Fibroblast of villous mesenchyme (primary cell): Measurements from ENCODE around the gene TMEM209. TPM values are rescaled to one million over a fixed set of nuclear protein-coding genes. Genes with fewer than 3 reads are reported as not detected.

Source experiments
- DNase-seq: peaks from one replicate; pipeline ENCODE4 v3.0.0-alpha.2; 2010; ENCODE audit warnings: low read depth
- H3K4me3 ChIP-seq: 2 replicates; pipeline ENCODE4 v1.5.1; 2011; ENCODE audit warnings: low read depth, mild to moderate bottlenecking, low read length
- CTCF ChIP-seq: IDR thresholded peaks from 2 replicates; pipeline ENCODE4 v1.5.1; 2012; ENCODE audit warnings: low read depth, mild to moderate bottlenecking, low read length; ENCODE audit not compliant: insufficient read depth
- total RNA-seq: library from RNA; depleted of rRNA; stranded (reverse); fragments of >200 nt; gene quantifications from 2 replicates; pipeline ENCODE4 v1.2.3, GENCODE V29; 2012

Gene TMEM209
- total RNA-seq, 1 donor = 16.4 TPM

DNA sequence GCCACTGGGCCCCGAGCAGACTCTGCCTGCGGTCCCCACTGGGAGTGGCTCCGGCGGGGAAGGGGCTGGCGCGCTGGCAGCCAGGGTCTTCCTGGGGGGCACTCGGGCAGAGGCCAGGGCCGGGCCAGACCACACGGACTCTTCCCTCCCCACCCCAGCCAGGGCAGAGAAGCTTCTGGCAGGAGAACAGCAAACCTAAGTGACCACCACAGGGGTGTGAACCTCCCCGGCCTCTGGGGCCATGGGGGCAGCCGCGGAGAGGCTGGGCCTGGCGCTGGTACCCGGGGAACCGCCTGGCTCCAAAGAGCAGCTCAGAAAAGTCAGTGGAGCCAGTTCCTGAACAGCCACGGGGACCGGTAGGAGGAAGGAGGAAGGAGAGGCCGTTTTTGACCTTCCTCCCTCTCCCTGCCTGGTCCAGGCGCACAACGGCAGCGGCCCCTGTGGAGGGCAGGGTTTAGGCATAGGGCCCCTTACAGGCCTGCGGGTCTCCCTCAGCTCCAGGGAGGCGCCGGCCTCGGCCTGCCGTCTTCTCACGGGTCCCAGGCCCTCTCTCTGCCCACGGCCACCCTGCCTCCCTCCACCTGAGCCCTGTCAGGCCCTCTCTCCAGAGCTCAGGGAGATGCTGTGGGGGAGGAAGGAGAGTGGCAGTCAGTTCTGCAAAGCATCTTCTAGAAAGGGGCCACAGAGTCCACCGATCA lies 51.8 kb downstream of the TMEM209 start:
- no peak for DNase-seq
- H3K4me3 ChIP-seq = no peak overlapping the region
- TF ChIP-seq CTCF = no peak

- TF ChIP-seq CTCF = no peak
- peak; percentile 37 for DNase-seq
Measured at GRCh38 chr7:130152493-130153210, 52.6 kb downstream of the TMEM209 start.

DNA sequence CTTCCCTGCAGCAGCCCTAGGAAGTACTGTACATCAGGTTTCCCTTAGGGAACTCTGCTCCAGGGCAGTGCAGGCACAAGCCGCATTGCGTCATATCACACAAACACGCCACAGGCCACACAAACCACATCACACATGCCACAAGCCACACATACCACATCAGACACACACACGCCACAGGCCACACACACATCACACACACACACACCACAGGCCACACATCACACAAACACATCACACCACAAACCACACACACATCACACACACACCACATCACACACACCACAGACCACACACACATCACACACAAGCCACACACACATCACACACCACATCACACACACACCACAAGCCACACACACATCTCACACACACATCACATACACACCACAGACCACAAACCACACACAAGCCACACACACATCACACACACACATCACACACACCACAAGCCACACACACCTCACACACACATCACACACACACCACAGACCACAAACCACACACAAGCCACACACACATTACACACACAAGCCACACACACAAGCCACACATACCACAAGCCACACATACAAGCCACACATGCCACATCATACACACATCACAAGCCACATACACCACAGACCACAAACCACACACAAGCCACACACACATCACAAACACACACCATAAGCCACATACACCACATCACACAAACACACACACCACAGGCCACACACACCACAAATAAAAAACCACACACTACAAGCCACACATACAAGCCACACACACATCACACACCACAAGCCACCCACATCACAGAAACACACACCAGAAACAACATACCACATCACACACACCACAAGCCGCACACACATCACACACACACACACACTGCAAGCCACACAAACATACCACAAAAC lies 53.4 kb downstream of the TMEM209 start:
- TF ChIP-seq CTCF = no peak
- no peak overlapping the region for H3K4me3 ChIP-seq
- peak; percentile 42 for DNase-seq

More at GRCh38 chr7:130152493-130153210, 52.6 kb downstream of the TMEM209 start:
- H3K4me3 ChIP-seq = no peak overlapping the region

DNA sequence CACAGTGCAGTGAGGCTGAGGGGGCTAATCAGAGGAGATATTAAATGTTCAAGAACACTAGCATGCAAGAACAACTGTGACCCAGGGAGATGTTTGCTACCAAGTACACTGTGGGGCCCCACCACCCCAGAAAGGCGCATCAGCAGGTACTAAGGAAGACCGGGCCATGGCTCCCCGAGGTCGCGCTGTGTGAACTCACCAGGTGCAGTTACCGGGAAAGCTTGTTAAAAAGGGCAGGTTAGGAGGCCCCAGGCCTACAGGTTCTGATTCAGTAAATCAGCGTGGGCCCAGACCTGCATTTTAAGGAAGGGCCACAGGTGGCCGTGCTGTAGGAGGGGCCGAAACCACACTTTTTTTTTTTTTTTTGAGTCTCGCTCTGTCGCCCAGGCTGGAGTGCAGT lies 54.6 kb downstream of the TMEM209 start:
- DNase-seq = no peak
- H3K4me3 ChIP-seq = no peak overlapping the region
- no peak for TF ChIP-seq CTCF

DNA sequence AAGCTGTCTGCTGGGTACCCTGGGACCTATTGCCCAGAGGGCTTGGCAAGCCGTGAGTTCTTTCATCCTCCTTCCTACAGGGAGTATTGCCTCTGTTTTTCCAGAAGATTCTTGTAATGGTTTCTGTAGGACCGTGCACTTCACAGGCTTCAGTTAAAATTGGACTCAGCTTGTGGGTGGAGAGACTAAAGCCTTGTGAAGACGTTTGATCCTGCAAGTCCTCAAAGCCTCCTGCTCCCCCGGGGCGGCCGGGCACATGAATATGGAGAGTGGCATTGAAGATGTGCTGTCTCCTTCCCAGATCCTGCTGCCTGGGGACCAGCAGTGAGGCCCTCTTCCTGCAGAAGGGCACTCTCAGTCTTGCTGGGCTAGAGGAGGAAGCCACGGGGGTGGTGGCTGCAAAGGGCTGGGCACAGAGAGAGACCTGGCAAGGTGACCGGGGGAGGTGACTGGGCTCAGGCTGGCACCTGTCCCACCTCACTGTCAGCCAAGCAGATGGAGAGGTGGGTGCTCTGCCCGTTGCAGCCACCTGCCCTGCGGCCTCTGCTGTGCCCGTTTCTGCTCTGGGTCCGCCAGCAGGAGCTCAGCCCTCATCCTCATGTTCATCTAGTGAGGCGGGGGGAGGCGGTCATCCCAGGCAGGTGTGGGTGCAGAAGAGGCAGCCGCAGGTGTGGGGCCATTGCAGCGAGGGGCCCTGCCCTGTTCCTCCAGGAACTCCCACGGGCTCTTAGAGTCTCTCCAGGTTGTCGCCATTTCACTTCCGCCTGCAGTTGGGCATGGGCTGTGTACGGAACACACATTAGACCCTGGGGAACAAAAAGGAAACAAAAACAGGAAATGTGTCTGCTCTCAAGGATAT lies 55.7 kb downstream of the TMEM209 start:
- DNase-seq = no peak
- H3K4me3 ChIP-seq = no peak overlapping the region

More for the DNA sequence above, 55.7 kb downstream of the TMEM209 start:
- TF ChIP-seq CTCF = no peak
